Caco-2 (cell line): ENCODE measurements around the gene NOS1AP. TPM values are rescaled to one million over a fixed set of nuclear protein-coding genes. Genes with fewer than 3 reads are reported as not detected.

Experiments
- BruUV-seq: library from RNA; stranded (reverse); fragments of 400-500 nt; replicated peaks from 2 replicates; lab custom pipeline; 2021; lab: Mats Ljungman, UMichigan
- CTCF ChIA-PET: fragments of 300-600 bp; sonication (Branson Sonifier 250); formaldehyde crosslinking; loops from one replicate; lab custom pipeline; 2022; ENCODE audit warnings: antibody characterized with exemption; lab: Charles Lee
- POLR2A ChIA-PET: fragments of 300-600 bp; sonication (Branson Sonifier 250); formaldehyde crosslinking; loops from one replicate; lab custom pipeline; 2022; ENCODE audit warnings: antibody characterized with exemption; lab: Charles Lee
- DNase-seq, 2 experiments: peaks; one replicate each; pipeline versions ENCODE4 v3.0.0 to v3.0.0-alpha.2; 2020 to 2022
- H3K27me3 ChIP-seq: replicated peaks from 2 replicates; pipeline ENCODE4 v1.6.0; 2011; ENCODE audit warnings: low read length; ENCODE audit not compliant: control insufficient read depth, insufficient read depth
- H3K36me3 ChIP-seq: 2 replicates; pipeline ENCODE4 v1.5.1; 2011; ENCODE audit warnings: low read length; ENCODE audit not compliant: control insufficient read depth, insufficient read depth
- H3K4me1 ChIP-seq: fragments of 250-450 bp; sonication (Bioruptor Pico); 2 replicates; pipeline ENCODE4 v1.5.1; 2020; ENCODE audit warnings: mild to moderate bottlenecking
- H3K4me3 ChIP-seq: 2 replicates; pipeline ENCODE4 v1.5.1; 2011; ENCODE audit warnings: low read depth, mild to moderate bottlenecking, control low read depth, low read length
- H3K9me3 ChIP-seq: fragments of 250-450 bp; sonication (Bioruptor Pico); 2 replicates; pipeline ENCODE4 v1.5.1; 2020; ENCODE audit warnings: mild to moderate bottlenecking, moderate library complexity
- H3K27ac Mint-ChIP-seq: one replicate; pipeline ENCODE4 v1.8.0; 2022; ENCODE audit warnings: mixed read lengths; ENCODE audit not compliant: unreplicated experiment
- H3K27me3 Mint-ChIP-seq: one replicate; pipeline ENCODE4 v1.8.0; 2022; ENCODE audit warnings: mixed read lengths; ENCODE audit not compliant: insufficient read depth, unreplicated experiment
- H3K36me3 Mint-ChIP-seq: one replicate; pipeline ENCODE4 v1.8.0; 2022; ENCODE audit warnings: mild to moderate bottlenecking, mixed read lengths; ENCODE audit not compliant: insufficient read depth, unreplicated experiment
- H3K4me1 Mint-ChIP-seq: one replicate; pipeline ENCODE4 v1.8.0; 2022; ENCODE audit warnings: low read depth, mixed read lengths; ENCODE audit not compliant: unreplicated experiment
- H3K4me3 Mint-ChIP-seq: one replicate; pipeline ENCODE4 v1.8.0; 2022; ENCODE audit warnings: mild to moderate bottlenecking, moderate library complexity, mixed read lengths; ENCODE audit not compliant: unreplicated experiment
- H3K9me3 Mint-ChIP-seq: one replicate; pipeline ENCODE4 v1.8.0; 2022; ENCODE audit warnings: mixed read lengths; ENCODE audit not compliant: unreplicated experiment
- CTCF ChIP-seq, 2 experiments: fragments of 200-600 bp in 1 of 2; IDR thresholded peaks; 1 replicate in 1 of 2; 2 replicates in 1 of 2; pipeline versions ENCODE4 v1.5.1 to v1.8.0; 2011 to 2022; ENCODE audit warnings: antibody characterized with exemption in 1 of 2, control low read depth in 1 of 2, inconsistent platforms in 1 of 2, low read depth in 1 of 2, low read length in 1 of 2, mild to moderate bottlenecking in 1 of 2, moderate library complexity in 1 of 2; ENCODE audit not compliant: insufficient read depth in 1 of 2, severe bottlenecking in 1 of 2, unreplicated experiment in 1 of 2
- intact Hi-C: fragments of 100-400 bp; cut with micrococcal nuclease; formaldehyde crosslinking; loops from one replicate; pipeline ENCODE4 v1.10.0; 2022; ENCODE audit not compliant: unreplicated experiment
- total RNA-seq: library from RNA; stranded (reverse); gene quantifications from 2 replicates; pipeline ENCODE4 v1.2.3, GENCODE V29; 2022

Gene NOS1AP
- total RNA-seq, 1 experiment from 2014 or later, result 5.5 TPM

GRCh38 chr1:162375463-162375862 lies 306.0 kb downstream of the NOS1AP start:
- ChIA-PET CTCF (no interaction called here), POLR2A (no interaction called here)
- intact Hi-C loops, result no loop called here
- Histone ChIP-seq H3K27me3 (no peaks in the 10 kb centered on the region), H3K36me3 (no peaks in the 10 kb centered on the region; the same call in 1 of the 2 replicates), H3K4me3 (no peak overlapping the region), H3K9me3 (no peaks in the 10 kb centered on the region), H3K4me1 (peaks cover 19% of the 10 kb centered on the region)
- BruUV-seq, result no TSS peak
- H3K27ac Mint-ChIP-seq, result no peak overlapping the region
- H3K4me3 Mint-ChIP-seq, result no peak overlapping the region
- no peak for TF ChIP-seq CTCF (IDR thresholded peaks at IDR 0.05; ENCODE audit: insufficient read depth in 1 of 2, low read depth in 1 of 2, low read length in 1 of 2, severe bottlenecking in 1 of 2, unreplicated experiment in 1 of 2)
- H3K36me3 Mint-ChIP-seq, result no peaks in the 10 kb centered on the region
- H3K27me3 Mint-ChIP-seq, result no peaks in the 10 kb centered on the region
- DNase-seq, result no peak
- peaks cover 20% of the 10 kb centered on the region for H3K4me1 Mint-ChIP-seq
- no peaks in the 10 kb centered on the region for H3K9me3 Mint-ChIP-seq

GRCh38 chr1:162376691-162377090 lies 307.2 kb downstream of the NOS1AP start, which contains the start of gene SPATA46:
SPATA46 (minus strand) TSS chr1:162376854; CDS start chr1:162376790, 64 bp downstream.
- H3K9me3 Mint-ChIP-seq, result no peaks in the 10 kb centered on the region
- CTCF ChIA-PET, result interaction anchor here (0.6 kb wide), 1 partner anchor 255 kb away, joined by 3 read pairs; the partner anchor contains the start of gene DDR2

More at GRCh38 chr1:162376691-162377090, 307.2 kb downstream of the NOS1AP start, which contains the start of gene SPATA46:
- H3K4me3 ChIP-seq, result no peak within 1 kb of the TSS
- H3K9me3 ChIP-seq, result no peaks in the 10 kb centered on the region
- H3K4me1 ChIP-seq, result peaks cover 32% of the 10 kb centered on the region
- intact Hi-C loops, result no loop called here
- BruUV-seq, result no TSS peak
- TF ChIP-seq CTCF (IDR thresholded peaks at IDR 0.05; ENCODE audit: insufficient read depth in 1 of 2, low read depth in 1 of 2, low read length in 1 of 2, severe bottlenecking in 1 of 2, unreplicated experiment in 1 of 2), result no peak
- H3K27me3 Mint-ChIP-seq, result no peaks in the 10 kb centered on the region
- H3K27ac Mint-ChIP-seq, result no peak within 1 kb of the TSS
- peak in 1 of 2 experiments; percentile 38 for DNase-seq
- peaks cover 27% of the 10 kb centered on the region for H3K4me1 Mint-ChIP-seq
- POLR2A ChIA-PET, result no interaction called here
- no peaks in the 10 kb centered on the region; the same call in 1 of the 2 replicates for H3K36me3 ChIP-seq
- peaks cover 6% of the 10 kb centered on the region for H3K36me3 Mint-ChIP-seq
- no peaks in the 10 kb centered on the region for H3K27me3 ChIP-seq
- no peak within 1 kb of the TSS for H3K4me3 Mint-ChIP-seq
